NCI-H345 treated with DMSO at 0.1 percent for 48 hours (cell line): Measurements from ENCODE around the gene NPPC.

ENCODE experiments used
- DNase-seq: peaks from one replicate; lab custom pipeline; 2025; ENCODE audit not compliant: unreplicated experiment; lab: John Stamatoyannopoulos, UW

The NPPC gene

GRCh38 chr2:231935815-231936214 lies 9.6 kb upstream of the NPPC start:
- DNase-seq = no peak

DNA sequence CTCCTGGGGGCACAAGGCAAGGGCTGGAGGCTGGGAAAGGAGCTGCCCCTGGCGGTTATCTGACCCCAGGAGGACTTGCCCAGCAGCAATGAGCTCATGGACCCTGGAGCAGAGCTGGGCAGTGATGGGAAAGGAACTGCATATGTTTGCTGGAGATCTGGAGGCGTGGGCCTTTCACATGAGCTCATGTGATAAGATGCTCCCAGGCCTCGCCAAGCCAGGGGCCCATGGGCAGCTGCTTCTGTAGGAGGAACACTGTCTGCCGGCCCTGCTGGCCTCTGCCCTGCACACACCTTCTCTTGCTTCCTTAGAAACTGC lies 9.0 kb upstream of the NPPC start:
- no peak for DNase-seq

GRCh38 chr2:231934441-231935206 lies 8.4 kb upstream of the NPPC start:
- no peak for DNase-seq

- no peak for DNase-seq
Observed at GRCh38 chr2:231933916-231934401, 7.8 kb upstream of the NPPC start.

DNA sequence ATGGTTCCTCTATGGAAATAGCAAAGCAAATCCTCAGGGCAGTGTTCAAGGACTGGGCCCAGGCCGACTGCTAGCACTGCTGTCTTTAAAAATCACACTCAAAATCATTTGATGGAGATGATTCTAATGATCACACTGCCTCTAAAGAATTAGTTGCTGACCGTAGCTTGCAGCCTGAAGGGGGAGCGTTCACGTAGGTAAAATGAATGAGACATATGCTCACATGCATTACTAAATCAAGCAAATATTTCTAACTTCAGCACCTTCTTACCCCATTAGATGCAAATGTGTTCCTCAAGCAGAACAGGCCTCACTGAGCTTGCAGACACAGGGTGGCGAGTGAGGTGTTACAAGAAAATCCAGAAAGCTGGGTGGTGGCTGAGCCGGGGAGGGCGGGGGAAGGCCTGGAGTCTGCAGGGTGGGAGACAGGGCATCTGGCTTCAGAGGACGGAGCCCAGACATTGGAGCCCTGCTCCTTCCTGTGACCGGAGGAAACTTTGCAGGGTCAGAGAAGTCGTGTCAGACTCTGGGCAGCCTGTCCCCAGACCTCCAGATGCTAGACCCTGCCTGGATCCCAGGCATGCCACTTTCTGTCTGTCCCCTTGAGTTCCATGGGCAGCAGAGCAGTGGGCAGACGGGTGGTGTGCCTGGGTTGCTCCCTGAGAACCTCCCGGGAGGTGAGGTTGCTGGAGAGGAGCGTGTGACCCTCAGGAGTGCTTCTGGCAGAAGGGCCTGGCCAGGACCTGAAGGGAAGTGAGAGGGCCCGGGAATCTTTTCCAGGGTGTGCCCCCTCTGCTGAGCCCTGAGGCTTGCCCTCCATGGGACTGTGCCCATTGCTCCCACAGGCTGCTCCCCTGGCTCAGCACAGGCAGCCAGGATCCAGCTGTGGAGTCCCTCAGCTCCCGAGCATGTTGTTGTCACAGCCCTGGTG lies 7.1 kb upstream of the NPPC start:
- no peak for DNase-seq

- no peak for DNase-seq
Observed at GRCh38 chr2:231932711-231932970, 6.4 kb upstream of the NPPC start.

GRCh38 chr2:231931481-231931915 lies 5.3 kb upstream of the NPPC start:
- no peak for DNase-seq

DNA sequence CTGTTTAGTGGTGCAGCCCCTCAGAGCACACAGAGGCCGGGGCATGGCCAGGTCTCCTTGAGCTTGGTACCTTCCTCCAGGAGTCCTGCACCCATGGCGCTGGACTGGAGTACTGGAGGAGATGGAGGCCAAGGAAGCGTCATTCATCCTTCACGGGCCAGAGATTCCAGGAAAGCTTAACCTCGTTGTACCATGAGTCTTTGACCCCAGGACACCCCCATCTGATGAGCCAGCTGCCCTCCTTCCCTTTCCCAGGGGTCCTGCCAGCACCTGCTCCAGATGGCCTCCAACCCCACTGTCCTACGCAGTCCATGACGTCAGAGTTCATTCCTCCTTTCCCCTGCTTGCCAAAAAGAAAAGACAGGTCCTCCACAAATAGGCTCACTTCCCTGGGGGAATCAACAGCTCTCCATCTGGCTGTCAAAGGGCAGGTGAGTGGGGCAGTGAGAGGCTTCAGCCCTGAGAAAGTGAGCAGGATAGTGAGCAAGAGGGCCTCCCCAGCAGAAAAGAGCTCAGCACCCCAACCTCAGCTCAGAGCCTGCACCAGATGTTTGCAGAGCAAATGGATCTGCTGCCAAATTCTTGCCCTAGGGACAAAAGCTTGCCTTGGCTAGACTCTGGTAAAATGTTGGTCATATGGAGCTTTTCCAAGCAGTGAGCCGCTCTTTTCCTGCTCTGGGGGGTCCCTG lies 4.5 kb upstream of the NPPC start:
- DNase-seq = no peak

GRCh38 chr2:231929961-231930592 lies 3.9 kb upstream of the NPPC start:
- DNase-seq = no peak

GRCh38 chr2:231928901-231929725 lies 2.9 kb upstream of the NPPC start:
- DNase-seq = no peak

- no peak for DNase-seq
Observed at GRCh38 chr2:231928481-231928880, 2.3 kb upstream of the NPPC start.

DNA sequence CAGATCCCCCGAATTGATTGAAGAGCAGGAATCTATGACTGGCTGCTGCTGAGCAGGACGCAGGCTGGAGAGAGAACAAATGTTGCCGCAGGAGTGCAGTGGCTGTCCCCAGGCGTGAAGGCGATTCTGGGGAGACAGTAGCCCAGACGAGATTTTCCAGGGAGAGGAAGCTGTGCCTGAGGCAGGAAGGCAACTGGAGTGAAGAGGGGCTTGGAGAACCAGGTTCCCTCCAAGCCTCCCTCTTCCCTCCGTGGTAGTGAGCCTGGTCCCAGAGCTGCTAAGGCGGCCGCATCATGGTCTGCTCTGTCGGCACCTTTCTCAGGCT lies 1.3 kb upstream of the NPPC start:
- DNase-seq = no peak

- no peak for DNase-seq
Observed at GRCh38 chr2:231926761-231927565, 767 bp upstream of the NPPC start.

GRCh38 chr2:231925303-231926179 lies 655 bp downstream of the NPPC start:
- peak; percentile 59 for DNase-seq

DNA sequence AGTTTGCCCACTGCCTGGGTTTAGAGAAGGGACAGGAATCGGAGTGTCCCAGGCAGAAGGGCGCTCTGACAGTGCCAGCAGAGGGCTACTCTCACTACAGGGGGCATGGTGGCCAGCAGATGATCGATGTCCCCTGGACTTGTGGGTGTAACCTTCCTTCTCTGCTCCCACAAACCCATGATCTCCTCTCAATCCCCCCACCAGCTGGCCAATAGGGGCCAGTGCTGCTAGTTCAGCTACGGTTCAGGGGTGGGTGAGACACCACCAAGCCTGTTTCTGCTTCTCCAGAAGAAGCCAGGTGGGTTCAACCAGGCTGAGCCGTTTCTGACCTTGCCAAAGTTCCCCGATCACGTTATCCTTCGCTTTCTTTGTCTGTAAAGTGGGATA lies 1.3 kb downstream of the NPPC start:
- DNase-seq = no peak

- no peak for DNase-seq
Observed at GRCh38 chr2:231923951-231924888, 2.0 kb downstream of the NPPC start.

- DNase-seq = peak; percentile 3
Observed at GRCh38 chr2:231923010-231923344, 3.2 kb downstream of the NPPC start.
